Dedifferentiated amniotic fluid mesenchymal stem cell (primary cell): ENCODE data around the gene FCGR3B.
"Not testable (repeated sequence)": the region's sequence is repeated elsewhere in the genome, so short reads cannot be mapped to it uniquely, and the experiment has no call there.

Experiments
- DNase-seq: peaks from one replicate; pipeline ENCODE4 v3.0.0-alpha.2; 2016; ENCODE audit errors: extremely low spot score

The FCGR3B gene

GRCh38 chr1:161631076-161631475 is at the start of gene FCGR3B:
FCGR3B (minus strand) TSS chr1:161631176; CDS start chr1:161631094, 82 bp downstream.
- DNase-seq = no peak

- DNase-seq = no peak
Observed at GRCh38 chr1:161678500-161678899, 47.5 kb upstream of the FCGR3B start.

- no peak for DNase-seq
Observed at GRCh38 chr1:161676958-161677689, 46.1 kb upstream of the FCGR3B start.

- DNase-seq = no peak
Observed at GRCh38 chr1:161676441-161676840, 45.5 kb upstream of the FCGR3B start.

GRCh38 chr1:161674908-161675307 is 43.9 kb upstream of the FCGR3B start:
- not testable (repeated sequence) for DNase-seq

- not testable (repeated sequence) for DNase-seq
Observed at GRCh38 chr1:161674447-161674846, 43.5 kb upstream of the FCGR3B start.

- peak; percentile 49 for DNase-seq
Observed at GRCh38 chr1:161673437-161673836, 42.5 kb upstream of the FCGR3B start.

GRCh38 chr1:161671045-161672020 is 40.4 kb upstream of the FCGR3B start:
- DNase-seq = not testable (repeated sequence)

- not testable (repeated sequence) for DNase-seq
Observed at GRCh38 chr1:161664689-161665088, 33.7 kb upstream of the FCGR3B start.

- not testable (repeated sequence) for DNase-seq
Observed at GRCh38 chr1:161663569-161663968, 32.6 kb upstream of the FCGR3B start.

GRCh38 chr1:161662684-161663339 is 31.8 kb upstream of the FCGR3B start, which contains the start of gene FCGR2B:
FCGR2B (plus strand) TSS chr1:161663143; CDS start chr1:161663242, 99 bp downstream.
- not testable (repeated sequence) for DNase-seq

GRCh38 chr1:161661660-161662311 is 30.8 kb upstream of the FCGR3B start:
- DNase-seq = not testable (repeated sequence)

- not testable (repeated sequence) for DNase-seq
Observed at GRCh38 chr1:161658524-161658923, 27.5 kb upstream of the FCGR3B start.

- DNase-seq = not testable (repeated sequence)
Observed at GRCh38 chr1:161653971-161654370, 23.0 kb upstream of the FCGR3B start.

- DNase-seq = not testable (repeated sequence)
Observed at GRCh38 chr1:161653541-161653940, 22.6 kb upstream of the FCGR3B start.

- DNase-seq = peak; percentile 42
Observed at GRCh38 chr1:161647507-161648360, 16.8 kb upstream of the FCGR3B start.

GRCh38 chr1:161644855-161645254 is 13.9 kb upstream of the FCGR3B start:
- DNase-seq = not testable (repeated sequence)

GRCh38 chr1:161643481-161644208 is 12.7 kb upstream of the FCGR3B start:
- not testable (repeated sequence) for DNase-seq

- not testable (repeated sequence) for DNase-seq
Observed at GRCh38 chr1:161642697-161643096, 11.7 kb upstream of the FCGR3B start.

GRCh38 chr1:161639203-161639602 is 8.2 kb upstream of the FCGR3B start:
- DNase-seq = not testable (repeated sequence)
